Measurements from ENCODE around the gene SPC24. TPM values are rescaled to one million over a fixed set of nuclear protein-coding genes. Genes with fewer than 3 reads are reported as not detected.
A peak's percentile ranks its signal among the peaks of the same experiment; 100 is the strongest.

Gene SPC24
- total RNA-seq, 1 donor from 2014 or later: 3.2 TPM

DNA sequence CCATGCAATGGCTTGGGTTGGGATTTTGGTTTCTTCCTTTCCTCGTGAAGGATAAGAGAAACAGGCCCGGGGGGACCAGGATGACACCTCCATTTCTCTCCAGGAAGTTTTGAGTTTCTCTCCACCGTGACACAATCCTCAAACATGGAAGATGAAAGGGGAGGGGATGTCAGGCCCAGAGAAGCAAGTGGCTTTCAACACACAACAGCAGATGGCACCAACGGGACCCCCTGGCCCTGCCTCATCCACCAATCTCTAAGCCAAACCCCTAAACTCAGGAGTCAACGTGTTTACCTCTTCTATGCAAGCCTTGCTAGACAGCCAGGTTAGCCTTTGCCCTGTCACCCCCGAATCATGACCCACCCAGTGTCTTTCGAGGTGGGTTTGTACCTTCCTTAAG, 24.1 kb downstream of the SPC24 start:
- no peak for FAIRE-seq
- no peak overlapping the region for H3K27ac ChIP-seq (ENCODE audit: low read depth, low read length)

DNA sequence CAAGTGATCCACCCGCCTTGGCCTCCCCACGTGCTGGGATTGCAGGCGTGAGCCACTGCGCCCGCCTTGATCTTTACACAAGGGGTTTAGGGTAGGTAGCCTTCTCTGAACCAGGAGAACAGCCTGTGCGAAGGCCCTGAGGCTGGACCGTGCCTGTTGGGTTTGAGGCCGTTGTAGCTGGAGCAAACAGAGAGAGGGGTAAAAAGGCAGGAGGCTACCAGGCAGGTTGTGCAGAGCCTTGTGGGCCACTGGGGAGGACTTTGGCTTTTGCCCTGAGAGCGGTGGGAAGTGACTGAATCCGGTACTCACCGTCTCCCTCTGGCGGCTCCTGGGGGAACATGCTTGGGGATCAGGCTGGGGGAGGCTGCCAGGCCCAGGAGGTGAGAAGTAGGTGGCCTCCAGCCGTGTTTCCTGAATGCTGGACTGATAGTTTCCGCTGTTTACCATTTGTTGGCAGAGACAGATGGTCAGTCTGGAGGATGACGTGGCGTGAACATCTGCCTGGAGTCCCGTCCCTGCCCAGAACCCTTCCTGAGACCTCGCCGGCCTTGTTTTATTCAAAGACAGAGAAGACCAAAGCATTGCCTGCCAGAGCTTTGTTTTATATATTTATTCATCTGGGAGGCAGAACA, 24.6 kb downstream of the SPC24 start:
- H3K4me1 Mint-ChIP-seq (ENCODE audit: low read depth, unreplicated experiment): no peaks in the 10 kb centered on the region
- Histone ChIP-seq H3K4me1 (ENCODE audit: insufficient read depth, low read length) (no peaks in the 10 kb centered on the region), H4K20me1 (ENCODE audit: insufficient read depth, low read length) (peaks cover 63% of the 10 kb centered on the region), H3K27me3 (ENCODE audit: insufficient read depth, low read length) (no peaks in the 10 kb centered on the region), H3K36me3 (ENCODE audit: insufficient read depth, low read length) (peaks cover 43% of the 10 kb centered on the region), H2AFZ (ENCODE audit: low read depth, low read length) (no peak overlapping the region), H3K9ac (ENCODE audit: low read length) (no peak overlapping the region), H3K4me3 (ENCODE audit: insufficient read depth, low read depth, low read length) (no peak overlapping the region), H3K79me2 (ENCODE audit: insufficient read depth, low read length) (peaks cover 3% of the 10 kb centered on the region), H3K27ac (ENCODE audit: low read depth, low read length) (no peak overlapping the region), H3K9me3 (ENCODE audit: insufficient read depth, low read depth, low read length) (no peaks in the 10 kb centered on the region), H3K4me2 (ENCODE audit: low read length) (no peak overlapping the region)
- no peak overlapping the region for H3K4me3 Mint-ChIP-seq (ENCODE audit: unreplicated experiment)
- peaks cover 7% of the 10 kb centered on the region for H3K36me3 Mint-ChIP-seq (ENCODE audit: low read depth, unreplicated experiment)
- FAIRE-seq (no peak), DNase-seq (ENCODE audit: low read depth) (peak; percentile 18)
- no peaks in the 10 kb centered on the region for H3K27me3 Mint-ChIP-seq (ENCODE audit: low read depth, unreplicated experiment)
- no peaks in the 10 kb centered on the region for H3K9me3 Mint-ChIP-seq (ENCODE audit: unreplicated experiment)
- peak overlapping the region; percentile 26 for H3K27ac Mint-ChIP-seq (ENCODE audit: unreplicated experiment)
- TF ChIP-seq EZH2 (IDR thresholded peaks at IDR 0.05; ENCODE audit: insufficient read depth, low read length): no peak
- TF ChIP-seq, protein P1, sequence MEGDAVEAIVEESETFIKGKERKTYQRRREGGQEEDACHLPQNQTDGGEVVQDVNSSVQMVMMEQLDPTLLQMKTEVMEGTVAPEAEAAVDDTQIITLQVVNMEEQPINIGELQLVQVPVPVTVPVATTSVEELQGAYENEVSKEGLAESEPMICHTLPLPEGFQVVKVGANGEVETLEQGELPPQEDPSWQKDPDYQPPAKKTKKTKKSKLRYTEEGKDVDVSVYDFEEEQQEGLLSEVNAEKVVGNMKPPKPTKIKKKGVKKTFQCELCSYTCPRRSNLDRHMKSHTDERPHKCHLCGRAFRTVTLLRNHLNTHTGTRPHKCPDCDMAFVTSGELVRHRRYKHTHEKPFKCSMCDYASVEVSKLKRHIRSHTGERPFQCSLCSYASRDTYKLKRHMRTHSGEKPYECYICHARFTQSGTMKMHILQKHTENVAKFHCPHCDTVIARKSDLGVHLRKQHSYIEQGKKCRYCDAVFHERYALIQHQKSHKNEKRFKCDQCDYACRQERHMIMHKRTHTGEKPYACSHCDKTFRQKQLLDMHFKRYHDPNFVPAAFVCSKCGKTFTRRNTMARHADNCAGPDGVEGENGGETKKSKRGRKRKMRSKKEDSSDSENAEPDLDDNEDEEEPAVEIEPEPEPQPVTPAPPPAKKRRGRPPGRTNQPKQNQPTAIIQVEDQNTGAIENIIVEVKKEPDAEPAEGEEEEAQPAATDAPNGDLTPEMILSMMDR (IDR thresholded peaks at IDR 0.05; ENCODE audit: insufficient read depth, low read depth, low read length): peak; percentile 65

More for the DNA sequence above, 24.1 kb downstream of the SPC24 start:
- H3K4me3 ChIP-seq (ENCODE audit: insufficient read depth, low read depth, low read length): no peak overlapping the region
- peaks cover 60% of the 10 kb centered on the region for H4K20me1 ChIP-seq (ENCODE audit: insufficient read depth, low read length)
- DNase-seq (ENCODE audit: low read depth): no peak
- Mint-ChIP-seq H3K27ac (ENCODE audit: unreplicated experiment) (peak overlapping the region; percentile 9), H3K4me1 (ENCODE audit: low read depth, unreplicated experiment) (no peaks in the 10 kb centered on the region), H3K36me3 (ENCODE audit: low read depth, unreplicated experiment) (peaks cover 7% of the 10 kb centered on the region), H3K4me3 (ENCODE audit: unreplicated experiment) (no peak overlapping the region), H3K27me3 (ENCODE audit: low read depth, unreplicated experiment) (no peaks in the 10 kb centered on the region), H3K9me3 (ENCODE audit: unreplicated experiment) (no peaks in the 10 kb centered on the region)
- no peak overlapping the region for H3K9ac ChIP-seq (ENCODE audit: low read length)
- no peak overlapping the region for H2AFZ ChIP-seq (ENCODE audit: low read depth, low read length)
- peaks cover 3% of the 10 kb centered on the region for H3K79me2 ChIP-seq (ENCODE audit: insufficient read depth, low read length)
- H3K4me1 ChIP-seq (ENCODE audit: insufficient read depth, low read length): no peaks in the 10 kb centered on the region
- H3K9me3 ChIP-seq (ENCODE audit: insufficient read depth, low read depth, low read length): no peaks in the 10 kb centered on the region
- no peak overlapping the region for H3K4me2 ChIP-seq (ENCODE audit: low read length)
- H3K27me3 ChIP-seq (ENCODE audit: insufficient read depth, low read length): no peaks in the 10 kb centered on the region
- TF ChIP-seq, protein P1 (IDR thresholded peaks at IDR 0.05; ENCODE audit: insufficient read depth, low read depth, low read length): no peak
- no peak for TF ChIP-seq EZH2 (IDR thresholded peaks at IDR 0.05; ENCODE audit: insufficient read depth, low read length)
- H3K36me3 ChIP-seq (ENCODE audit: insufficient read depth, low read length): peaks cover 40% of the 10 kb centered on the region

DNA sequence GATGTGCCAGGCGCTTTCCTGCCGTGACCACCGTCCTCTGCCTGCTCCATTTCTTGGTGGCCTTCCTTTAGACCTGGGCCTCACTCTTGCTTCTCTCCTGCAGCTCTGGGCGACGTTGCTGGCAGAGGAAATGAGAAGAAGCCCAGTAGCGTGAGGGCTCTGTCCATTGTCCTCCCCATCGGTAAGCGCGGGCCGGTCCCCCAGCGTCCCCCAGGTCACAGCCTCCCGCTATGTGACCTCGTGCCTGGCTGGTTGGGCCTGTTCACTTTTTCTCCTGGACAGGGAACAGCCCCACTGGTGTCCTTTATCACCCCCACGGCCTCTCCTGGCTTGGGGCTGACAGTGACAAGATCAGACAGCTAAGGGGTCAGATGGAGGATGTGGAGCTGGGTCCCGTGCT, 27.7 kb downstream of the SPC24 start:
- Mint-ChIP-seq H3K4me1 (ENCODE audit: low read depth, unreplicated experiment) (no peaks in the 10 kb centered on the region), H3K36me3 (ENCODE audit: low read depth, unreplicated experiment) (peaks cover 6% of the 10 kb centered on the region), H3K27ac (ENCODE audit: unreplicated experiment) (no peak overlapping the region), H3K9me3 (ENCODE audit: unreplicated experiment) (no peaks in the 10 kb centered on the region), H3K27me3 (ENCODE audit: low read depth, unreplicated experiment) (no peaks in the 10 kb centered on the region), H3K4me3 (ENCODE audit: unreplicated experiment) (no peak overlapping the region)
- no peak for DNase-seq (ENCODE audit: low read depth)
- Histone ChIP-seq H3K27me3 (ENCODE audit: insufficient read depth, low read length) (no peaks in the 10 kb centered on the region), H3K4me1 (ENCODE audit: insufficient read depth, low read length) (no peaks in the 10 kb centered on the region), H3K27ac (ENCODE audit: low read depth, low read length) (no peak overlapping the region), H4K20me1 (ENCODE audit: insufficient read depth, low read length) (peaks cover 68% of the 10 kb centered on the region), H2AFZ (ENCODE audit: low read depth, low read length) (no peak overlapping the region), H3K9ac (ENCODE audit: low read length) (no peak overlapping the region), H3K79me2 (ENCODE audit: insufficient read depth, low read length) (peaks cover 3% of the 10 kb centered on the region), H3K9me3 (ENCODE audit: insufficient read depth, low read depth, low read length) (no peaks in the 10 kb centered on the region), H3K4me3 (ENCODE audit: insufficient read depth, low read depth, low read length) (no peak overlapping the region), H3K36me3 (ENCODE audit: insufficient read depth, low read length) (peaks cover 46% of the 10 kb centered on the region), H3K4me2 (ENCODE audit: low read length) (no peak overlapping the region)
- TF ChIP-seq, protein P1 (IDR thresholded peaks at IDR 0.05; ENCODE audit: insufficient read depth, low read depth, low read length): no peak
- TF ChIP-seq EZH2 (IDR thresholded peaks at IDR 0.05; ENCODE audit: insufficient read depth, low read length): no peak
- no peak for FAIRE-seq
